Tibial artery (tissue), 4 donors: ENCODE results near the gene NFE2L2.

Experiments
- DNase-seq, 2 donors: peaks; one replicate each; pipeline ENCODE4 v3.0.0-alpha.2; 2019
- H3K27ac ChIP-seq, 2 donors: fragments of 200-600 bp; sonication (generic) in 1 of 2; 1 replicate in 1 of 2; 2 replicates in 1 of 2; pipeline ENCODE4 v1.5.1; 2018 to 2019; ENCODE audit warnings: mild to moderate bottlenecking in 1 of 2
- H3K27me3 ChIP-seq, 2 donors: fragments of 200-600 bp; sonication (generic) in 1 of 2; one replicate each; pipeline versions ENCODE4 v1.5.1 to v1.6.0; 2016 to 2019
- H3K36me3 ChIP-seq, 3 donors: fragments of 200-600 bp; sonication (generic) in 2 of 3; one replicate each; pipeline ENCODE4 v1.5.1; 2016 to 2019; ENCODE audit warnings: mild to moderate bottlenecking in 2 of 3
- H3K4me1 ChIP-seq, 4 donors: fragments of 200-600 bp; sonication (generic) in 2 of 4; 1 replicate in 3 of 4; 2 replicates in 1 of 4; pipeline ENCODE4 v1.5.1; 2016 to 2019
- H3K4me3 ChIP-seq, 2 donors: fragments of 200-600 bp; sonication (generic) in 1 of 2; 1 replicate in 1 of 2; 2 replicates in 1 of 2; pipeline ENCODE4 v1.5.1; 2018 to 2019; ENCODE audit warnings: mild to moderate bottlenecking in 2 of 2
- H3K9me3 ChIP-seq, 3 donors: fragments of 200-600 bp; sonication (generic) in 1 of 3; one replicate each; pipeline ENCODE4 v1.5.1; 2016 to 2019
- intact Hi-C: fragments of 100-400 bp; cut with DNase I; formaldehyde crosslinking; loops from one replicate; pipeline ENCODE4 v1.15.0; 2023; ENCODE audit warnings: low total_unique reads
- TF ChIP-seq, protein P1 (sequence below), 2 experiments: fragments of 200-600 bp in 1 of 2; fragments of 450-650 bp in 1 of 2; IDR thresholded peaks; one replicate each; pipeline ENCODE4 v1.5.1; 2017 to 2019; ENCODE audit warnings: antibody characterized with exemption in 2 of 2, mild to moderate bottlenecking in 1 of 2, moderate library complexity in 1 of 2

Gene NFE2L2

GRCh38 chr2:177291701-177292100 is 27.2 kb upstream of the NFE2L2 start:
- Histone ChIP-seq H3K36me3 (peaks cover 0 to 4% (median 0%) of the 10 kb centered on the region in 3 donors), H3K27me3 (no peaks in the 10 kb centered on the region), H3K4me1 (peaks cover 0 to 16% (median 0%) of the 10 kb centered on the region in 4 donors), H3K9me3 (no peaks in the 10 kb centered on the region), H3K4me3 (no peak overlapping the region), H3K27ac (no peak overlapping the region)
- intact Hi-C loops: no loop called here
- no peak for DNase-seq
- TF ChIP-seq, protein P1, sequence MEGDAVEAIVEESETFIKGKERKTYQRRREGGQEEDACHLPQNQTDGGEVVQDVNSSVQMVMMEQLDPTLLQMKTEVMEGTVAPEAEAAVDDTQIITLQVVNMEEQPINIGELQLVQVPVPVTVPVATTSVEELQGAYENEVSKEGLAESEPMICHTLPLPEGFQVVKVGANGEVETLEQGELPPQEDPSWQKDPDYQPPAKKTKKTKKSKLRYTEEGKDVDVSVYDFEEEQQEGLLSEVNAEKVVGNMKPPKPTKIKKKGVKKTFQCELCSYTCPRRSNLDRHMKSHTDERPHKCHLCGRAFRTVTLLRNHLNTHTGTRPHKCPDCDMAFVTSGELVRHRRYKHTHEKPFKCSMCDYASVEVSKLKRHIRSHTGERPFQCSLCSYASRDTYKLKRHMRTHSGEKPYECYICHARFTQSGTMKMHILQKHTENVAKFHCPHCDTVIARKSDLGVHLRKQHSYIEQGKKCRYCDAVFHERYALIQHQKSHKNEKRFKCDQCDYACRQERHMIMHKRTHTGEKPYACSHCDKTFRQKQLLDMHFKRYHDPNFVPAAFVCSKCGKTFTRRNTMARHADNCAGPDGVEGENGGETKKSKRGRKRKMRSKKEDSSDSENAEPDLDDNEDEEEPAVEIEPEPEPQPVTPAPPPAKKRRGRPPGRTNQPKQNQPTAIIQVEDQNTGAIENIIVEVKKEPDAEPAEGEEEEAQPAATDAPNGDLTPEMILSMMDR (IDR thresholded peaks at IDR 0.05): no peak

DNA sequence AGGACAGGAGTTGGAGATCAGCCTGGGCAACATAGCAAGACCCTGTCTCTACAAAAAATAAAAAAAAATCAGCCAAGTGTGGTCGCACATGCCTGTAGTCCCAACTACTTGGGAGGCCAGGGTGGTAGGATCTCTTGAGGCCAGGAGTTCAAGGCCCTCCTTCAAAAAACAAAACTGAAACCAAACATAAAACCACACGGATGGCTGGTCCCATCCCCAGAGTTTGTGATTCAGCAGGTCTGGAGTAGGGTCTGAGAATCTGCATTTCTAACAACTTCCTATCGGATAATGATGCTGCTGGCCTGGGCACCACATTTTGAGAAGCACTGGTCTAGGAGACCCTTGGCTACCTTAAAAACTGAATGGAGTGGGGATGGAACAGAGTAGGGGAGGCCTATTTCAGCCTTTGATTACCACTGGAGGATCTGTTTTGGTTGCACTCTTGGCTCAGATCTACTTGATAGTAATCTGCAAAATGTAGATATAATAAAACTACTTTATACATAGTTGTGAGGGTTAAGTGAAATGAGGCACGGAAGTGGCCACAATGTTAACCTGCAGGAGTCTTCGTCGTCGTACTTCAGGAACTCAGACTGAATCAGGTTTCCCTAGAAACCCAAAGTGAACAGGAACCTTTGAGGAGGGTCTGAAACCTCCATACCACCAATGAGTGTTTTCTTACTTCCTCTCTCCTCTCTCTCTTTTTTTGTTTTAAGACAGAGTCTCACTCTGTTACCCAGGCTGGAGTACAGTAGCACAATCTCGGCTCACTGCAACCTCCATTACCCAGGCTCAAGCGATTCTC is 25.5 kb upstream of the NFE2L2 start:
- no peaks in the 10 kb centered on the region for H3K9me3 ChIP-seq
- no peak overlapping the region for H3K4me3 ChIP-seq
- intact Hi-C loops: no loop called here
- H3K27ac ChIP-seq: no peak overlapping the region
- DNase-seq: no peak
- peaks cover 0 to 2% (median 0%) of the 10 kb centered on the region in 4 donors for H3K4me1 ChIP-seq
- H3K36me3 ChIP-seq: peaks cover 0 to 4% (median 0%) of the 10 kb centered on the region in 3 donors
- TF ChIP-seq, protein P1 (IDR thresholded peaks at IDR 0.05): no peak
- no peaks in the 10 kb centered on the region for H3K27me3 ChIP-seq

DNA sequence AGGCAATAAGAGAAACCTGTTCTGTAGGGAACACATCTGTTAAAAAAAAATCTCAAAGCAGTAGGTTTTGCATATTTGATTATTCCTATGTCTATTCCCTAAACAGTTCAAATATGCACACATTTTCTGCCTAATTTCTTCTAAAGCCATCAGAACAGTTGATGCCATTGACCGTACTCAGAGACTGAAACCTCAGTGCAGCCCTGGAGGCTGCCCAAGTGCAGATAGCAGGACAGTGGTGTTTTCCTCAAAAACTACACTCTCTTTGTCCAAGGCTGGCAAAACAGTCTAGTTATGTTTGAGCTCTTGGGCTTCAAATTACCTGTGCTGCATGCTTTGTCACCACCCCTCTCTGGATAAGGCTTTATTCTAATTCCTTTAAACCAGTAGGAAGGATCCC is 23.3 kb upstream of the NFE2L2 start:
- Histone ChIP-seq H3K9me3 (no peaks in the 10 kb centered on the region), H3K36me3 (peaks cover 0 to 4% (median 0%) of the 10 kb centered on the region in 3 donors), H3K27ac (no peak overlapping the region), H3K4me3 (no peak overlapping the region), H3K27me3 (no peaks in the 10 kb centered on the region), H3K4me1 (peaks cover 0 to 4% (median 1%) of the 10 kb centered on the region in 4 donors)
- no peak for DNase-seq
- TF ChIP-seq, protein P1 (IDR thresholded peaks at IDR 0.05): no peak
- intact Hi-C loops: no loop called here

DNA sequence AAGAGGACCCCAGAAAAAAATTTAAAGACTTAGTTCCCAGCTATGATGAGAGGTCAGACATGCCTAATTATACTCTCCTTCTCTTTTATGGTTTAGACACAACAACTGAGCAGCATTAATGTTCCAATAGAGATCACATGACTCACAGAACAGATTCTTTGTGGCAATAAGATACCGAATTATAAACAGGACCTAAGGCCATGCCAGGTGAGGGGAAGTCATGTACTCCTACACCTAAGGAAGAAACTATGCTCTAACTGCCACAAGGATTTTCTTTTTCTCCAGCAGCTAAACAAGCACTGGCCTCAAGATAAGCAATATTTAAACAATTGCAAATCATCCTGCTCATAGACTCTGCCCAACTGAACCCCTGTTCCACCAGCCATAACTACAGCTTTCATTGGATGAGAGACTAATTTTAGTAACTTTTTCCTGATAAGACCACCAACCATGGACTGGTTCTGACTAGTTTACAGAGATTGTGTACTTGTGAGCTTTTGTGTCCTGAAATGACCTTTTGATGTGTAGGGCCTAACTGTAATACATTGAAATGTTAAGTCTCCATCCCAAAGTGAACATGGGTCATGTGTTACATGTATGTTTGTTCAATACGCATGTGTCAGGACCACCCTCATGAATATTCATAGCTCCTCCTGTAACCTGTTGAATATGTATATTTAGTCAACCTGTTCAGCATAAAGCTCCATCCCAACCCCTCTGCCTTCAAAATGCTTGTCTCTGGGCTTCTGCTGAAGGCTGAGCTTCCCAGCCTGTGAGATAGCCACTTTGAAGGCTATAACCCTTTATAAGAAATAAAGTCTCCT is 21.6 kb upstream of the NFE2L2 start:
- Histone ChIP-seq H3K27me3 (no peaks in the 10 kb centered on the region), H3K9me3 (no peaks in the 10 kb centered on the region), H3K27ac (no peak overlapping the region), H3K36me3 (peaks cover 0 to 4% (median 0%) of the 10 kb centered on the region in 3 donors), H3K4me1 (peaks cover 0 to 17% (median 10%) of the 10 kb centered on the region in 4 donors), H3K4me3 (no peak overlapping the region)
- no peak for DNase-seq
- intact Hi-C loops: no loop called here
- TF ChIP-seq, protein P1 (IDR thresholded peaks at IDR 0.05): no peak

GRCh38 chr2:177284531-177284930 is 20.0 kb upstream of the NFE2L2 start:
- Histone ChIP-seq H3K9me3 (no peaks in the 10 kb centered on the region), H3K27me3 (no peaks in the 10 kb centered on the region), H3K4me3 (no peak overlapping the region), H3K4me1 (peaks cover 0 to 23% (median 15%) of the 10 kb centered on the region in 4 donors), H3K27ac (no peak overlapping the region), H3K36me3 (peaks cover 0 to 4% (median 0%) of the 10 kb centered on the region in 3 donors)
- TF ChIP-seq, protein P1 (IDR thresholded peaks at IDR 0.05): no peak
- no peak for DNase-seq
- intact Hi-C loops: no loop called here
